Colon (tissue), 2 donors: ENCODE results near the gene ASH1L.
"Not testable (repeated sequence)": the region's sequence is repeated elsewhere in the genome, so short reads cannot be mapped to it uniquely, and the experiment has no call there.

ENCODE experiments used
- FAIRE-seq: peaks from 2 replicates; lab custom pipeline; 2012; peaks lifted over from hg19 to GRCh38; lab: Jason Lieb, UNC
- donor health status: control.
- donor health status: control.

Gene ASH1L

GRCh38 chr1:155307247-155307740 is 255.3 kb downstream of the ASH1L start:
- no peak for FAIRE-seq

GRCh38 chr1:155305881-155306391 is 256.7 kb downstream of the ASH1L start:
- no peak for FAIRE-seq

GRCh38 chr1:155304558-155305063 is 258.0 kb downstream of the ASH1L start:
- no peak for FAIRE-seq

GRCh38 chr1:155301342-155301841 is 261.2 kb downstream of the ASH1L start, which contains the start of gene PKLR:
Gene PKLR (minus strand): TSS chr1:155301438. CDS start chr1:155301395, 43 bp downstream.
- no peak for FAIRE-seq

GRCh38 chr1:155300553-155301329 is 261.9 kb downstream of the ASH1L start:
- no peak for FAIRE-seq

GRCh38 chr1:155300024-155300423 is 262.6 kb downstream of the ASH1L start:
- FAIRE-seq, result no peak

- FAIRE-seq, result no peak
Observed at GRCh38 chr1:155297384-155297783, 265.2 kb downstream of the ASH1L start.

GRCh38 chr1:155296661-155297060 is 265.9 kb downstream of the ASH1L start:
- FAIRE-seq, result no peak

GRCh38 chr1:155295942-155296267 is 266.7 kb downstream of the ASH1L start:
- no peak for FAIRE-seq

GRCh38 chr1:155295183-155295941 is 267.2 kb downstream of the ASH1L start:
- no peak for FAIRE-seq

GRCh38 chr1:155294520-155295182 is 268.0 kb downstream of the ASH1L start:
- FAIRE-seq, result no peak

GRCh38 chr1:155293086-155293749 is 269.4 kb downstream of the ASH1L start:
- FAIRE-seq, result no peak

GRCh38 chr1:155291006-155291405 is 271.6 kb downstream of the ASH1L start:
- not testable (repeated sequence) for FAIRE-seq

GRCh38 chr1:155287987-155288543 is 274.5 kb downstream of the ASH1L start:
- FAIRE-seq, result no peak

- FAIRE-seq, result no peak
Observed at GRCh38 chr1:155286544-155286943, 276.1 kb downstream of the ASH1L start.

- no peak for FAIRE-seq
Observed at GRCh38 chr1:155285631-155286044, 277.0 kb downstream of the ASH1L start.
